H9 (cell line): Measurements from ENCODE around the gene NCAM2. TPM values are rescaled to one million over a fixed set of nuclear protein-coding genes. Genes with fewer than 3 reads are reported as not detected.

Experiments
- DNase-seq: peaks from one replicate; pipeline ENCODE4 v3.0.0-alpha.2; 2017
- H2AFZ ChIP-seq: one replicate; pipeline ENCODE4 v1.6.1; 2013; ENCODE audit warnings: mild to moderate bottlenecking, low read length, control low read depth, moderate library complexity
- H2AK5ac ChIP-seq: 2 replicates; pipeline ENCODE4 v1.6.1; 2013; ENCODE audit warnings: low read length, control low read depth, mixed read lengths; ENCODE audit not compliant: insufficient read length
- H2BK120ac ChIP-seq: one replicate; pipeline ENCODE4 v1.6.1; 2013; ENCODE audit warnings: low read depth, mild to moderate bottlenecking, low read length, control low read depth, inconsistent platforms; ENCODE audit not compliant: poor library complexity, severe bottlenecking
- H2BK12ac ChIP-seq: 2 replicates; pipeline ENCODE4 v1.6.1; 2013; ENCODE audit warnings: low read length, control low read depth, mixed read lengths, low read depth; ENCODE audit not compliant: insufficient read length
- H2BK15ac ChIP-seq: 2 replicates; pipeline ENCODE4 v1.6.1; 2013; ENCODE audit warnings: low read depth, low read length, control low read depth
- H2BK20ac ChIP-seq: one replicate; pipeline ENCODE4 v1.6.1; 2013; ENCODE audit warnings: low read depth, mild to moderate bottlenecking, low read length, control low read depth, inconsistent platforms; ENCODE audit not compliant: poor library complexity, severe bottlenecking
- H2BK5ac ChIP-seq: 2 replicates; pipeline ENCODE4 v1.6.1; 2013; ENCODE audit warnings: low read length, control low read depth, mixed read lengths; ENCODE audit not compliant: insufficient read length
- H3K14ac ChIP-seq: 2 replicates; pipeline ENCODE4 v1.6.1; 2013; ENCODE audit warnings: low read length, control low read depth; ENCODE audit not compliant: insufficient read depth
- H3K18ac ChIP-seq: 2 replicates; pipeline ENCODE4 v1.6.1; 2013; ENCODE audit warnings: low read depth, mild to moderate bottlenecking, mixed read lengths, low read length, control low read depth; ENCODE audit not compliant: insufficient read length
- H3K23ac ChIP-seq: 2 replicates; pipeline ENCODE4 v1.6.1; 2013; ENCODE audit warnings: low read length, control low read depth, mixed read lengths, low read depth; ENCODE audit not compliant: insufficient read length
- H3K23me2 ChIP-seq: 2 replicates; pipeline ENCODE4 v1.6.1; 2013; ENCODE audit warnings: low read depth, mild to moderate bottlenecking, mixed read lengths, low read length, control low read depth; ENCODE audit not compliant: insufficient read length, poor library complexity, severe bottlenecking
- H3K27ac ChIP-seq: 2 replicates; pipeline ENCODE4 v1.5.1; 2013; ENCODE audit warnings: low read length, control low read depth, mixed read lengths, low read depth; ENCODE audit not compliant: insufficient read length
- H3K27me3 ChIP-seq: 2 replicates; pipeline ENCODE4 v1.6.1; 2013; ENCODE audit warnings: low read length, control low read depth, inconsistent platforms; ENCODE audit not compliant: insufficient read depth
- H3K4ac ChIP-seq: 2 replicates; pipeline ENCODE4 v1.6.1; 2013; ENCODE audit warnings: low read depth, mild to moderate bottlenecking, control low read depth, inconsistent platforms, low read length, moderate library complexity
- H3K4me1 ChIP-seq: 2 replicates; pipeline ENCODE4 v1.6.1; 2013; ENCODE audit warnings: low read length, control low read depth, inconsistent platforms; ENCODE audit not compliant: insufficient read depth
- H3K4me2 ChIP-seq: 2 replicates; pipeline ENCODE4 v1.6.1; 2013; ENCODE audit warnings: low read length, control low read depth, mixed read lengths; ENCODE audit not compliant: insufficient read length, insufficient read depth
- H3K56ac ChIP-seq: 2 replicates; pipeline ENCODE4 v1.6.1; 2013; ENCODE audit warnings: low read depth, mild to moderate bottlenecking, mixed read lengths, low read length, control low read depth; ENCODE audit not compliant: insufficient read length
- H3K79me1 ChIP-seq: 2 replicates; pipeline ENCODE4 v1.6.1; 2013; ENCODE audit warnings: low read depth, mild to moderate bottlenecking, moderate library complexity, low read length, control low read depth, inconsistent platforms; ENCODE audit not compliant: insufficient read depth, poor library complexity, severe bottlenecking
- H3K79me2 ChIP-seq: 2 replicates; pipeline ENCODE4 v1.6.1; 2013; ENCODE audit warnings: low read length, control low read depth, inconsistent platforms; ENCODE audit not compliant: insufficient read depth
- H3K9ac ChIP-seq: 2 replicates; pipeline ENCODE4 v1.6.1; 2013; ENCODE audit warnings: low read length, control low read depth, mixed read lengths; ENCODE audit not compliant: insufficient read length; ENCODE audit errors: extremely low read depth
- H3K9me3 ChIP-seq: one replicate; pipeline ENCODE4 v1.6.1; 2013; ENCODE audit warnings: low read depth, low read length, inconsistent platforms; ENCODE audit not compliant: control insufficient read depth
- H3T11ph ChIP-seq: one replicate; pipeline ENCODE4 v1.6.1; 2013; ENCODE audit warnings: mild to moderate bottlenecking, low read length, control low read depth, inconsistent platforms
- H4K20me1 ChIP-seq: one replicate; pipeline ENCODE4 v1.6.1; 2013; ENCODE audit not compliant: control insufficient read depth, insufficient read length, insufficient read depth
- H4K5ac ChIP-seq: 2 replicates; pipeline ENCODE4 v1.6.1; 2013; ENCODE audit warnings: low read depth, mild to moderate bottlenecking, mixed read lengths, low read length, control low read depth; ENCODE audit not compliant: insufficient read length
- H4K8ac ChIP-seq: replicated peaks from 2 replicates; pipeline ENCODE4 v1.6.1; 2013; ENCODE audit warnings: low read length, control low read depth, mixed read lengths, low read depth; ENCODE audit not compliant: insufficient read length
- H4K91ac ChIP-seq: 2 replicates; pipeline ENCODE4 v1.6.1; 2013; ENCODE audit warnings: low read depth, mild to moderate bottlenecking, moderate library complexity, mixed read lengths, low read length, control low read depth; ENCODE audit not compliant: insufficient read length
- H3K27ac Mint-ChIP-seq, 3 experiments: 2 replicates in 2 of 3; 3 replicates in 1 of 3; pipeline ENCODE4 v1.8.0; 2020 to 2021; ENCODE audit warnings: mixed read lengths in 3 of 3, mild to moderate bottlenecking in 1 of 3, moderate library complexity in 1 of 3
- H3K27me3 Mint-ChIP-seq: 2 replicates; pipeline ENCODE4 v1.8.0; 2021; ENCODE audit warnings: low read depth, mild to moderate bottlenecking, moderate library complexity, mixed read lengths
- H3K36me3 Mint-ChIP-seq, 3 experiments: 2 replicates in 2 of 3; 3 replicates in 1 of 3; pipeline ENCODE4 v1.8.0; 2020 to 2021; ENCODE audit warnings: low read depth in 3 of 3, mixed read lengths in 3 of 3; ENCODE audit not compliant: insufficient read depth in 1 of 3
- H3K4me1 Mint-ChIP-seq, 2 experiments: 2 replicates each; pipeline ENCODE4 v1.8.0; 2020; ENCODE audit warnings: mixed read lengths in 2 of 2
- H3K4me3 Mint-ChIP-seq, 2 experiments: 2 replicates in 1 of 2; 3 replicates in 1 of 2; pipeline ENCODE4 v1.8.0; 2020 to 2021; ENCODE audit warnings: mild to moderate bottlenecking in 2 of 2, mixed read lengths in 2 of 2, moderate library complexity in 1 of 2
- H3K9me3 Mint-ChIP-seq, 2 experiments: 2 replicates in 1 of 2; 3 replicates in 1 of 2; pipeline ENCODE4 v1.8.0; 2020; ENCODE audit warnings: mild to moderate bottlenecking in 2 of 2, mixed read lengths in 2 of 2, moderate library complexity in 1 of 2
- WGBS: extraction: QIAGEN DNeasy Blood & Tissue Kit; methylation state at CpG from one replicate; pipeline ENCODE4 v1.1.7; 2013; ENCODE audit warnings: missing lambda C conversion rate, low lambda C conversion rate, mixed read lengths; ENCODE audit not compliant: insufficient read length; ENCODE audit errors: extremely low coverage; 5-methylcytosine and 5-hydroxymethylcytosine counted together
- total RNA-seq: library from RNA; stranded (reverse); gene quantifications from 2 replicates; pipeline ENCODE4 v1.2.1, GENCODE V29; 2021
- TF ChIP-seq, protein P1 (sequence below): fragments of 200-600 bp; sonication (generic); conservative IDR thresholded peaks from 3 replicates; pipeline ENCODE4 v1.8.0; 2021; ENCODE audit warnings: antibody characterized with exemption, mild to moderate bottlenecking

Gene NCAM2
- total RNA-seq, 1 experiment from 2014 or later: 2.2 TPM

DNA sequence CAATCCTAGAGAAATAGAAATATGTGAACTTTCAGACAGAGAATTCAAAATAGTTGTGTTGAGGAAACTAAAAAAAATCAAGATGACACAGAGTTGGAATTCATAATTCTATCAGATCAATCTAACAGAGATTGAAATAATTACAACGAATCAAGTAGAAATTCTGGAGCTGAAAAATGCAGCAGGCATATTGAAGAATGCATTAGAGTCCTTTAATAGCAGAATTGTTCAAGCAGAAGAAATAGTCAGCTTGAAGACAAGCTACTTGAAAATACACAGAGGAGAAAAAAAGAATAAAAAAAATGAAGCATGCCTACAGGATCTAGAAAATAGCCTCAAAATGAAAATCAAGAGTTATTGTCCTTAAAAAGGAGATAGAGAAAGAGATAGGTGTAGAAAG, 347.1 kb downstream of the NCAM2 start:
- Histone ChIP-seq H3K4me2 (no peak overlapping the region), H2BK120ac (no peak overlapping the region), H3K23me2 (no peaks in the 10 kb centered on the region), H3T11ph (no peak overlapping the region), H3K27me3 (no peaks in the 10 kb centered on the region), H3K18ac (no peak overlapping the region), H4K91ac (no peak overlapping the region), H2AFZ (no peak overlapping the region), H2AK5ac (no peak overlapping the region), H3K56ac (no peak overlapping the region), H3K27ac (no peak overlapping the region), H3K4me1 (no peaks in the 10 kb centered on the region), H3K23ac (no peak overlapping the region), H2BK15ac (no peak overlapping the region), H3K9ac (no peak overlapping the region), H4K20me1 (no peaks in the 10 kb centered on the region), H3K79me2 (no peaks in the 10 kb centered on the region), H3K9me3 (no peaks in the 10 kb centered on the region), H2BK20ac (no peak overlapping the region), H4K8ac (no peak overlapping the region), H3K14ac (no peak overlapping the region), H2BK12ac (no peak overlapping the region), H4K5ac (no peak overlapping the region), H2BK5ac (no peak overlapping the region), H3K4ac (no peak overlapping the region), H3K79me1 (no peaks in the 10 kb centered on the region)
- WGBS: no CpG with 5 or more reads among the region's 1 CpG
- Mint-ChIP-seq H3K9me3 (peaks cover 17 to 25% of the 10 kb centered on the region in 2 experiments), H3K27ac (no peak overlapping the region), H3K27me3 (no peaks in the 10 kb centered on the region), H3K36me3 (peaks cover 0 to 24% (median 2%) of the 10 kb centered on the region in 3 experiments; a peak in 4 of 7 replicates), H3K4me1 (no peaks in the 10 kb centered on the region), H3K4me3 (no peak overlapping the region)
- no peak for DNase-seq
- TF ChIP-seq, protein P1, sequence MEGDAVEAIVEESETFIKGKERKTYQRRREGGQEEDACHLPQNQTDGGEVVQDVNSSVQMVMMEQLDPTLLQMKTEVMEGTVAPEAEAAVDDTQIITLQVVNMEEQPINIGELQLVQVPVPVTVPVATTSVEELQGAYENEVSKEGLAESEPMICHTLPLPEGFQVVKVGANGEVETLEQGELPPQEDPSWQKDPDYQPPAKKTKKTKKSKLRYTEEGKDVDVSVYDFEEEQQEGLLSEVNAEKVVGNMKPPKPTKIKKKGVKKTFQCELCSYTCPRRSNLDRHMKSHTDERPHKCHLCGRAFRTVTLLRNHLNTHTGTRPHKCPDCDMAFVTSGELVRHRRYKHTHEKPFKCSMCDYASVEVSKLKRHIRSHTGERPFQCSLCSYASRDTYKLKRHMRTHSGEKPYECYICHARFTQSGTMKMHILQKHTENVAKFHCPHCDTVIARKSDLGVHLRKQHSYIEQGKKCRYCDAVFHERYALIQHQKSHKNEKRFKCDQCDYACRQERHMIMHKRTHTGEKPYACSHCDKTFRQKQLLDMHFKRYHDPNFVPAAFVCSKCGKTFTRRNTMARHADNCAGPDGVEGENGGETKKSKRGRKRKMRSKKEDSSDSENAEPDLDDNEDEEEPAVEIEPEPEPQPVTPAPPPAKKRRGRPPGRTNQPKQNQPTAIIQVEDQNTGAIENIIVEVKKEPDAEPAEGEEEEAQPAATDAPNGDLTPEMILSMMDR: no peak
